T-helper 2 cell (primary cell): ENCODE measurements around the gene FAU.

Experiments
- DNase-seq, 5 experiments: peaks; one replicate each; pipeline versions ENCODE4 v3.0.0 to v3.0.0-alpha.2; 2012 to 2022

Gene FAU

GRCh38 chr11:65107078-65107477 is 14.9 kb downstream of the FAU start:
- no peak for DNase-seq

- no peak for DNase-seq
Observed at GRCh38 chr11:65104628-65105027, 17.3 kb downstream of the FAU start.

GRCh38 chr11:65103476-65103875 is 18.5 kb downstream of the FAU start:
- no peak for DNase-seq

GRCh38 chr11:65102142-65103095 is 19.5 kb downstream of the FAU start:
- DNase-seq = no peak

GRCh38 chr11:65100674-65101350 is 21.1 kb downstream of the FAU start:
- no peak for DNase-seq

- no peak for DNase-seq
Observed at GRCh38 chr11:65096926-65097325, 25.0 kb downstream of the FAU start.

GRCh38 chr11:65095974-65096806 is 25.7 kb downstream of the FAU start, which contains the start of gene VPS51:
Gene VPS51, plus strand, starts transcription at chr11:65096214. Its CDS starts 37 bp downstream, at chr11:65096251.
- DNase-seq = peak; percentile 53 to 96 (median 78)

- no peak for DNase-seq
Observed at GRCh38 chr11:65095427-65095826, 26.5 kb downstream of the FAU start.

GRCh38 chr11:65090628-65091027 is 31.3 kb downstream of the FAU start:
- DNase-seq = no peak

GRCh38 chr11:65089621-65090020 is 32.3 kb downstream of the FAU start:
- DNase-seq = no peak

GRCh38 chr11:65087827-65088226 is 34.1 kb downstream of the FAU start:
- no peak for DNase-seq

GRCh38 chr11:65087216-65087615 is 34.7 kb downstream of the FAU start:
- no peak for DNase-seq

- no peak for DNase-seq
Observed at GRCh38 chr11:65086809-65087208, 35.1 kb downstream of the FAU start.

- DNase-seq = no peak
Observed at GRCh38 chr11:65085446-65085845, 36.5 kb downstream of the FAU start.

GRCh38 chr11:65084598-65085375 is 37.1 kb downstream of the FAU start:
- no peak for DNase-seq

GRCh38 chr11:65083834-65084597 is 37.9 kb downstream of the FAU start, which contains the start of the genes CDCA5 and ZFPL1:
Gene CDCA5, minus strand, starts transcription at chr11:65084040. Its CDS starts 62 bp downstream, at chr11:65083978.
Gene ZFPL1, plus strand, starts transcription at chr11:65084222. Its CDS starts 477 bp downstream, at chr11:65084699.
- DNase-seq = peak; percentile 90 to 98 (median 93)

- DNase-seq = peak in 1 of 5 experiments; percentile 21
Observed at GRCh38 chr11:65083134-65083833, 38.6 kb downstream of the FAU start.

- no peak for DNase-seq
Observed at GRCh38 chr11:65078786-65079342, 43.1 kb downstream of the FAU start.

- DNase-seq = peak; percentile 32 to 84 (median 60)
Observed at GRCh38 chr11:65078151-65078550, 43.8 kb downstream of the FAU start.

- no peak for DNase-seq
Observed at GRCh38 chr11:65077451-65077850, 44.5 kb downstream of the FAU start.
